GM21717 (cell line): Measurements from ENCODE around the gene COL16A1.

Source experiments
- ATAC-seq: cut with Tn5 transposase; IDR thresholded peaks from one replicate; pipeline ENCODE4 v1.9.1; 2021; ENCODE audit warnings: mild to moderate bottlenecking, moderate library complexity; ENCODE audit not compliant: unreplicated experiment

Gene COL16A1

GRCh38 chr1:31668303-31668883 lies 35.4 kb downstream of the COL16A1 start:
- ATAC-seq = no peak

GRCh38 chr1:31667065-31667785 lies 36.6 kb downstream of the COL16A1 start:
- no peak for ATAC-seq

GRCh38 chr1:31666263-31666963 lies 37.4 kb downstream of the COL16A1 start:
- no peak for ATAC-seq

- ATAC-seq = no peak
Observed at GRCh38 chr1:31665234-31665878, 38.5 kb downstream of the COL16A1 start.

- no peak for ATAC-seq
Observed at GRCh38 chr1:31664528-31664927, 39.3 kb downstream of the COL16A1 start.

- ATAC-seq = no peak
Observed at GRCh38 chr1:31663622-31664452, 40.0 kb downstream of the COL16A1 start.

- no peak for ATAC-seq
Observed at GRCh38 chr1:31662463-31662862, 41.4 kb downstream of the COL16A1 start.

- ATAC-seq = no peak
Observed at GRCh38 chr1:31661856-31662255, 42.0 kb downstream of the COL16A1 start.

GRCh38 chr1:31660871-31661455 lies 42.9 kb downstream of the COL16A1 start:
- ATAC-seq = no peak

GRCh38 chr1:31659889-31660288 lies 43.9 kb downstream of the COL16A1 start:
- ATAC-seq = no peak

- ATAC-seq = no peak
Observed at GRCh38 chr1:31658721-31659120, 45.1 kb downstream of the COL16A1 start.

- no peak for ATAC-seq
Observed at GRCh38 chr1:31657972-31658510, 45.8 kb downstream of the COL16A1 start.

- no peak for ATAC-seq
Observed at GRCh38 chr1:31657020-31657804, 46.6 kb downstream of the COL16A1 start.

GRCh38 chr1:31655756-31656155 lies 48.1 kb downstream of the COL16A1 start:
- no peak for ATAC-seq

GRCh38 chr1:31655104-31655503 lies 48.7 kb downstream of the COL16A1 start:
- ATAC-seq = no peak

GRCh38 chr1:31654474-31654776 lies 49.4 kb downstream of the COL16A1 start:
- ATAC-seq = no peak

GRCh38 chr1:31653717-31654473 lies 49.9 kb downstream of the COL16A1 start:
- no peak for ATAC-seq

GRCh38 chr1:31652891-31653499 lies 50.8 kb downstream of the COL16A1 start:
- ATAC-seq = no peak
